Muscle layer of duodenum (tissue), 2 donors: ENCODE measurements around the gene SH3BGR.

Experiments used
- H3K27ac ChIP-seq: one replicate; pipeline ENCODE4 v1.7.0; 2013; ENCODE audit warnings: mild to moderate bottlenecking, low read length
- H3K27me3 ChIP-seq: one replicate; pipeline ENCODE4 v1.7.0; 2013; ENCODE audit warnings: low read depth, mild to moderate bottlenecking, control low read depth, low read length
- H3K36me3 ChIP-seq, 2 donors: one replicate each; pipeline ENCODE4 v1.7.0; 2013; ENCODE audit warnings: low read length in 2 of 2, control low read depth in 1 of 2, mild to moderate bottlenecking in 1 of 2; ENCODE audit not compliant: insufficient read depth in 2 of 2, control insufficient read depth in 1 of 2
- H3K4me1 ChIP-seq, 2 donors: one replicate each; pipeline ENCODE4 v1.7.0; 2013; ENCODE audit warnings: low read length in 2 of 2, mild to moderate bottlenecking in 2 of 2, control low read depth in 1 of 2, moderate library complexity in 1 of 2; ENCODE audit not compliant: insufficient read depth in 2 of 2, control insufficient read depth in 1 of 2
- H3K4me3 ChIP-seq, 2 donors: one replicate each; pipeline ENCODE4 v1.7.0; 2013; ENCODE audit warnings: low read length in 2 of 2, low read depth in 1 of 2, mild to moderate bottlenecking in 1 of 2
- H3K9me3 ChIP-seq, 2 donors: one replicate each; pipeline ENCODE4 v1.7.0; 2013; ENCODE audit warnings: low read length in 2 of 2, control low read depth in 1 of 2, mild to moderate bottlenecking in 1 of 2; ENCODE audit not compliant: control insufficient read depth in 1 of 2
- donor health status: healthy.

The SH3BGR gene

GRCh38 chr21:39489380-39489924, 37.7 kb downstream of the SH3BGR start:
- H3K4me1 ChIP-seq, result no peaks in the 10 kb centered on the region
- H3K27ac ChIP-seq, result no peak overlapping the region
- H3K9me3 ChIP-seq, result peaks cover 0 to 3% of the 10 kb centered on the region in 2 donors
- H3K4me3 ChIP-seq, result no peak overlapping the region
- H3K27me3 ChIP-seq, result no peaks in the 10 kb centered on the region
- peaks cover 0 to 5% of the 10 kb centered on the region in 2 donors for H3K36me3 ChIP-seq

DNA sequence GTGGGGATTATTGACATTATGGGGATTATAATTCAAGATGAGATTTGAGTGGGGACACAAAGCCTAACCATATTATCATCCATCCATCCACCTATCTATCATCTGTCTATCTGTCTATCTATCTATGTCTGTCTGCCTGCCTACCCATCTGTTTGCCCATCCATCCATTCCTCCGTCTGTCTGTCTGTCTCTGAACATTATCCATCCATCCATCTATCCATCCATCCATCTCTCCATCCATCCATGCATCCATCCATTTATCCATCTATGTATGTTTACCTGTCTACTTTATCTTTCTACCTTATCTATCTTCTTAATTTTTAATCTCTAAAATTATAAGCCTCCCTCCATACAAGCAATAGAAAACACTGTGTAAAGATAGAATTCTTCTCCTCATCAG, 47.4 kb downstream of the SH3BGR start:
- peaks cover 0 to 3% of the 10 kb centered on the region in 2 donors for H3K9me3 ChIP-seq
- H3K4me3 ChIP-seq, result no peak overlapping the region
- H3K27ac ChIP-seq, result no peak overlapping the region
- H3K27me3 ChIP-seq, result no peaks in the 10 kb centered on the region
- no peaks in the 10 kb centered on the region for H3K36me3 ChIP-seq
- H3K4me1 ChIP-seq, result no peaks in the 10 kb centered on the region

DNA sequence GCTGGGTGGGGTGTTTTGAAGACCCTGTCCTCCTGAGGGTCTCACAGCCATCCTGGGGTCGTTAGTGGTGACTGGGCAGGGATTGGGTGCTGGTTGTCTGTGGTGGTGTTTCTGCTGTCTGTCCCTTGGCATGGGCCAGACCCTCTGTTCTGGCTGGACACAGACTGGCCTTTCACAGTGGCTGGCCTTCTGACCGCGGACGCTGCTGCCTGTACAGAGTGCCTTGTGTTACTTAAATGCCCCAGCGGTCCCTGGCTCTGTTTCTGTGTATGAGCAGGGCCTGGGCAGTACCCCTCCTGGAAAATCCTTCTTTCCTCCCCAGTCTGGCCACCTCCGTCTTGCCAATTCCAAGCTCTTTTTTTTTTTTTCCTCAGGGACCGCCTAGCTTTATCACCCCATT, 50.9 kb downstream of the SH3BGR start:
- Histone ChIP-seq H3K27ac (no peak overlapping the region), H3K36me3 (no peaks in the 10 kb centered on the region), H3K9me3 (no peaks in the 10 kb centered on the region), H3K27me3 (no peaks in the 10 kb centered on the region), H3K4me1 (no peaks in the 10 kb centered on the region), H3K4me3 (no peak overlapping the region)

DNA sequence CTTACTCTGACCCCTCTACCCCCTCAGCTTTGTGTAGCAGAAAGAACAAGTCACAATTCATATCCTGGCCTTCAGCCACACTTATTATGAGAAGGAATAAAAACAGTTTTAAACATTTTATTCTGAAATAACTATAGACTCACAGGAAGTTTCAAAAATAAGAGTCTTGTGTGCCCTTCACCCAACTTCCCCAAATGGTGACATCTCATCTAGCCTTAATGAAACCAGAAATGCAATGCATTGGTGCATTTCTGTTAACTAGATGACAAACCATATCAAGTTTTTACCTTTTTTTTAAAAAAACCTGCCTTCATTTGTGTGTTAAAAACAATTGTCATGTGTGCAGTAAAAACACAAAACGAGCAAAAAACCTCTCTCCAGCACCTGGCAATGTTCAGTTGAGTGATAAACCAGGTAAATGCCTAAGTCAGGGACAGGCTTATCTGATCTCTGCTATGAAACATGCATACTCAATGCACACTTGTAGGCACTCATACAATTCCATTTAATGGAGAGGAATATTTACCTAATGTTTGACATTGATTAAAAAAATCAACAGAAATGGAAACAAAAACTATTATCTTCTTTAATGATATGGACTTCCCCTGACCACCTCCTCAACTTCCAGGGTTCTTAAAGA, 51.5 kb downstream of the SH3BGR start:
- H3K36me3 ChIP-seq, result no peaks in the 10 kb centered on the region
- no peak overlapping the region for H3K27ac ChIP-seq
- H3K27me3 ChIP-seq, result no peaks in the 10 kb centered on the region
- H3K4me1 ChIP-seq, result no peaks in the 10 kb centered on the region
- no peak overlapping the region for H3K4me3 ChIP-seq
- no peaks in the 10 kb centered on the region for H3K9me3 ChIP-seq

GRCh38 chr21:39504230-39504629, 52.5 kb downstream of the SH3BGR start:
- Histone ChIP-seq H3K36me3 (no peaks in the 10 kb centered on the region), H3K27ac (no peak overlapping the region), H3K4me3 (no peak overlapping the region), H3K27me3 (no peaks in the 10 kb centered on the region), H3K4me1 (no peaks in the 10 kb centered on the region), H3K9me3 (no peaks in the 10 kb centered on the region)

DNA sequence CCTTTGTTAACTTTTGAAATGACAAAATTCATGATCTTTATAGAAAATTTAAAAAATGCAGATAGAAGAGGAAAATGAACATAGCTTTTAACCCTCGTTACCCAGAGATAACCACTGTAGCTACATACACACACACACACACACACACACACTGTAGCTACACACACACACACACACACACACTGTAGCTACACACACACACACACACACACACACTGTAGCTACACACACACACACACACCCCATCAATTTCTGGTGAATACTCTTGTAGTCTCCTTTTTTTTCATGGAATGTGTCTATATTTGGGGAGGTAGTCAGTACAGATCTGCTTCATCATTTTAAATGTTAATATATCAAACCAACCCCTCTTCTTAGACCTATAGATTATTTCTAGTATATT, 58.5 kb downstream of the SH3BGR start:
- Histone ChIP-seq H3K4me3 (no peak overlapping the region), H3K9me3 (no peaks in the 10 kb centered on the region), H3K36me3 (no peaks in the 10 kb centered on the region), H3K27me3 (no peaks in the 10 kb centered on the region), H3K27ac (no peak overlapping the region), H3K4me1 (no peaks in the 10 kb centered on the region)

GRCh38 chr21:39511102-39511501, 59.3 kb downstream of the SH3BGR start:
- Histone ChIP-seq H3K4me1 (no peaks in the 10 kb centered on the region), H3K4me3 (no peak overlapping the region), H3K27me3 (no peaks in the 10 kb centered on the region), H3K9me3 (no peaks in the 10 kb centered on the region), H3K27ac (no peak overlapping the region), H3K36me3 (no peaks in the 10 kb centered on the region)

DNA sequence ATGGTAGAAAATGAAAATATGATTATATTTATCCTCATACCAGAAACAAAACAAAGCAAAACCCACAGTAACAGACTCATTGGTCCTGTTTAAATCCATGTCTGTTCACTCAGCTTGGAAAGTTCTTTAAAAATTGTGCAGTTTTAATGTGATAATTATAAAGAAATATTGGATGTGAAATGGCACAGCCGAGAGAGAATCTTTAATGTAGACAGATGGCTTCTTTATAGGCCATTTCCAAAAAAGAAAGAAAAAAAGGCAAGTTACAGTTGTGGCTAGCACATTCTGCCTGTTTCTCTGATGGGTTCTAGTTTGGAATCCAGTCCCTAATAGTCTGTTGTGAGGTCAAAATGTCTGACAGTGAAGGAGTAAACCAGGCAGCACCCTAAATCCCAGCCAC, 62.0 kb downstream of the SH3BGR start:
- H3K4me3 ChIP-seq, result no peak overlapping the region
- no peaks in the 10 kb centered on the region for H3K27me3 ChIP-seq
- no peak overlapping the region for H3K27ac ChIP-seq
- H3K4me1 ChIP-seq, result no peaks in the 10 kb centered on the region
- no peaks in the 10 kb centered on the region for H3K9me3 ChIP-seq
- no peaks in the 10 kb centered on the region for H3K36me3 ChIP-seq

DNA sequence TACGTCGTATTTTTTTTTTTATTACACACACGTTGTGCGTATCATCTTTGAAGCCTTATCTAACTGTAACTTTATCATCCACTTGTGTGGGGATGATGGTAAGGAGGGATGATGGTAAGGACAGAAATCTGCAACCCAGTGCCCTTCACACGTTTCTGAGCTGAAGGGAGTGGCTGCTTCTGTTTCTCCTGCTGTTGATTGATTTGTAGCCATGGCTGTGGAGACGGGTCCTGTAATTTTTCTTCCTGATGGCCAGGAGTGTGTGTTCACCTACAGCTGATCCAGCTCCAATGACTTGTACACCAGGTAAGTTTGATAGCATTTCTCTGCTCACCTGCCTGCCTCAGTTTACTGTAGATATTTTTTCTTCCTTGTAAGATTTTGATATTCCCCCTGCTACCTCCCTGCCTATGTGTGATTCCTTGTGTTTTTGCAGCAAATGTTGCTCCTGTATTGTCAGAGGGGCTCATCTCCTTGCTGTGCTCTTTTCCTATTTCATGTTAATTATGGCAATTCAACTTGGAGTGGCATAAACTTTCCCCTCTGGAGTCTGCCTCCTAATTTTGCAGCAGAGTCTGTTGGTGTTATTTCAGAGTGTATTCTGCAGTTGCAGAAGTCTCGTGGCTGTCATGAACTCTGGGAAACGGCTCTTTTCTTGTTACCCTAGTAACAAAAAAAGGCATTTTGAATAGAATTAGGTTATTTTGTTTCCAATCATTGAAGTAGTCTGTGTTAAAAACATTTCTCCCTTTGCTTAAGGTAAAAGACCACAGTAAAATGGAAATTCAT, 64.1 kb downstream of the SH3BGR start:
- H3K4me1 ChIP-seq, result no peaks in the 10 kb centered on the region
- no peak overlapping the region for H3K4me3 ChIP-seq
- no peak overlapping the region for H3K27ac ChIP-seq
- H3K9me3 ChIP-seq, result no peaks in the 10 kb centered on the region
- H3K36me3 ChIP-seq, result no peaks in the 10 kb centered on the region
- no peaks in the 10 kb centered on the region for H3K27me3 ChIP-seq

DNA sequence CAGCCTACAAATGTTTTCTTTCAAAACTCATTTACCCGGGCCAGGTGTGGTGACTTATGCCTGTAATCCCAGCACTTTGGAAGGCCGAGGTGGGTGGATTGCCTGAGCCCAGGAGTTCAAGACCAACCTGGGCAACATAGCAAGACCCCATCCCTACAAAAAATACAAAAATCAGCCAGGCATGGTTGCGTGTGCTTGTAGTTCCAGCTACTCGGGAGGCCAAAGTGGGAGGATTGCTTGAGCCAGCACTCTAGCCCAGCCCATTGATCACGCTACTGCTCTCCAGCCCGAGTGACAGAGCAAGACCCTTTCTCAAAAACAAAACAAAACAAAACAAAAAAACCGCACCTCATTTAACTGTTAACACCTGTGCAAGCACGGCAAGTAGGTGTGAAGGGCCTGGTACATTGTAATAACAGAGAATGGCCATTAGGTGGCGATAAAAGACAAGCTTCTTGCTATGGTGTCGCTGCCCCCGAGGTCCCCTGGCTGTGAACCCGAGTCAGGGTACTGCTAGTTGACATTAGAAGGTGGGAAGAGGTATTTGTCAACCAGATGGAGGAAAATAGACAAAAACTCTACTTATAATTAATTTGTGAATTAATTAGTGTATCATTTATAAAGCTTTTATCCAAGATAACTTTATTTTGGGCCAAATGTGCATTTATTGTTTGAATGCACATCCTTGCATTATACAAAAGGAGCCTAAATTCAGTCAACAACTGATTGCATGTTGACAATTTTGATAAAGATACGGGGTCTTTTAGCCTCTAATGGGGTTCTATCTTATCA, 66.5 kb downstream of the SH3BGR start:
- no peaks in the 10 kb centered on the region for H3K4me1 ChIP-seq
- no peak overlapping the region for H3K27ac ChIP-seq
- no peaks in the 10 kb centered on the region for H3K27me3 ChIP-seq
- no peaks in the 10 kb centered on the region for H3K9me3 ChIP-seq
- H3K36me3 ChIP-seq, result no peaks in the 10 kb centered on the region
- no peak overlapping the region for H3K4me3 ChIP-seq

- H3K9me3 ChIP-seq, result no peaks in the 10 kb centered on the region
- H3K27ac ChIP-seq, result no peak overlapping the region
- no peaks in the 10 kb centered on the region for H3K27me3 ChIP-seq
- no peaks in the 10 kb centered on the region for H3K4me1 ChIP-seq
- H3K36me3 ChIP-seq, result no peaks in the 10 kb centered on the region
- H3K4me3 ChIP-seq, result no peak overlapping the region
Measured at GRCh38 chr21:39518847-39519210, 67.1 kb downstream of the SH3BGR start.
